SKM-1 (cell line): ENCODE measurements around the gene PHKB.

Experiments
- DNase-seq: peaks from one replicate; lab custom pipeline; 2025; ENCODE audit not compliant: unreplicated experiment; lab: John Stamatoyannopoulos, UW

The PHKB gene

DNA sequence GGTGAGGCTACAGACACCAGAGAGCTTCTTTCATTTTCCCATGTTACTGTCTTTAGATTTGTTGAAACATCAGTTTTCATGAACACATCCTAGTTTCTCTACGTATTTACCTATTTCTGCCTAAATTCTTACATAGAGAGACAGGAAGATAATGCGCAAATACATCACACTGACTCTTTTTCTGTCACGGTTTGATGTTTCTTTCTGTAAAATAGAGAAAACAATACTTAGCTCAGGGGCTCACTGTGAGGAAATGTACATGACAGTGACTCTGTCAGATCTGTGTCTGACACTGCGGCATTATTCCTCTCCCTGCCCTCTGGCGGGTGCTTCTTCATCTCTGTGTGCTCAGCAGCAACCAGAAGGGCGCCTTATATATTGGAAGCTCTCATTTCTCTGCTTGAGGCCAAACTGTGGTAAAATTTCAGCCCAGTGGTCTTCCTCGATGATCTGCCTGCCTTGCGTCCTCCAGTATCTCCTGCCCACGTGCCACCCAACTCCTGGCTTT lies 264.1 kb downstream of the PHKB start:
- DNase-seq = no peak

GRCh38 chr16:47726031-47726675 lies 265.0 kb downstream of the PHKB start:
- no peak for DNase-seq

- no peak for DNase-seq
Measured at GRCh38 chr16:47727131-47727530, 266.0 kb downstream of the PHKB start.

DNA sequence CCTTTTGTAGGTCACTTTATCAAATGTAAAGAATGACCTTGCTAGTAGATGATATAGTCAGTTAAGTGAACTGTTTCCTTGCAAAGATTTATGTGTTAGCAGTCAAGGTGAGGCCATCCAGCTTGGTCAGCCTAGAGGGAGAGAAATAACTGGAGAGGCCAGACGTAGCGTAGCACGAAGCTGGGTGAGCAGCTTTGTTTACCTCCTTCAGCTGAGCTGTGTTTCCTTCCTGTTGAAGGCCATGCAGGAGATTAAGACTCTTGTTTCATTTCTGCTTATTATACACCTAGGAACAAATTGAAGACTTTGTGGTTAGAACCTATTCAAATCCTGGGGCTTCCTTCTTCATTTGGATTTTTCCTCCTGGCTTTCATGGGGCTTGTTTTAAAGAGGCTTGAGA lies 267.1 kb downstream of the PHKB start:
- DNase-seq = no peak

GRCh38 chr16:47729701-47730100 lies 268.6 kb downstream of the PHKB start:
- no peak for DNase-seq

GRCh38 chr16:47731252-47731651 lies 270.1 kb downstream of the PHKB start:
- no peak for DNase-seq

DNA sequence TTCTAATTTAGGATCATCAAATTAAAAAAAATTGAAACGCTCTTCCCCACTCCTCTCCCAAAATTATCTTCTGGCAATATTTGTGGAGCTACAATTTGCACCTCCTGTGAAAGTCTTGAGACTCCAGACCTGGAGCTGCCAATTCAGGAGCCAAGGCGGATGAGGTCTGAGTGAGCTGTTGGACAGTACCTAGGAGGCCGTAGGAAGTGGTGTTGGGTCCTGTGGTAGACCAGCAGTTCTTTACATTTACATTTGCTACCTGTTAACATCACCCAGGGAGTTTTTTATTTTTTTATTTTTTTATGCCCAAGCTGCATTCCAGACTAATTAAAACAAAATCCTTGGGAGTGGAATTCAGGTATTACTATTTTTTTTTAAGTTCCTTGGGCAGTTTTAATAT lies 271.0 kb downstream of the PHKB start:
- DNase-seq = no peak

- no peak for DNase-seq
Measured at GRCh38 chr16:47732523-47733111, 271.5 kb downstream of the PHKB start.

DNA sequence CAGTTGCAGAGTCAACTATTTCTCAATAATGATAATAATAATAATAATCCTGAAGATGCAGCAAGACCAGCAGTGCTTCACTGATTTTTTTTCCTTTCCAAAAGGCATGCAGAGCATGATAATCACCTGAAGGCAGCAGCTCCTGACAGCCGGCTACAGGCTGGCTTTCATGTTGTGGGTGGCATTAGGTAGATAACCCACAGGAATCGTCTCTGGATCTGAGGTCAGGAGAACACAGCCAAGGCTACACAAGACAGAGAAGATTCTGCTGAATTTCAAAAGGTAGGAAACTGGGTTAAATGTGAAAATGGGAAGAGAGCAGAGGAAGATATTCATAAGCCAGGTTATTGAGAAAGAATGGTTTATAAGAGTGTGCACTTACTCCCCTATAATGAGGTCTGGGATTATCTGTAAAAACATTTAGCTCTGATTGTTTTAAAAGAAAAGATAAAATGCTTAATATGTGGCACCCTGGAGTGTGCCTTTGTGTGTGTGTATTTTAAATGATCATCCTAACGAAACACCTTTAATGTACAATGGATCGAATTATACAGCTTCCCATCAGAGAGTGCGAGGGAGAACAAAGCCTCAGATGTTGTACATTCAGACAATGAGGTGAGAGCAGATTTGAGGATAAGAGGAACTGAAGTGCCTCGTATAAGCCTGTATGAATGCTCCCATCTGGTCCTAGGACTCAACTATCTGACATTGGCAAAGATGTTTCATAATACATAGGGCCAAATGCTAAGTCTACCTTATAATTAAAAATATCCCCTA lies 273.1 kb downstream of the PHKB start:
- no peak for DNase-seq

DNA sequence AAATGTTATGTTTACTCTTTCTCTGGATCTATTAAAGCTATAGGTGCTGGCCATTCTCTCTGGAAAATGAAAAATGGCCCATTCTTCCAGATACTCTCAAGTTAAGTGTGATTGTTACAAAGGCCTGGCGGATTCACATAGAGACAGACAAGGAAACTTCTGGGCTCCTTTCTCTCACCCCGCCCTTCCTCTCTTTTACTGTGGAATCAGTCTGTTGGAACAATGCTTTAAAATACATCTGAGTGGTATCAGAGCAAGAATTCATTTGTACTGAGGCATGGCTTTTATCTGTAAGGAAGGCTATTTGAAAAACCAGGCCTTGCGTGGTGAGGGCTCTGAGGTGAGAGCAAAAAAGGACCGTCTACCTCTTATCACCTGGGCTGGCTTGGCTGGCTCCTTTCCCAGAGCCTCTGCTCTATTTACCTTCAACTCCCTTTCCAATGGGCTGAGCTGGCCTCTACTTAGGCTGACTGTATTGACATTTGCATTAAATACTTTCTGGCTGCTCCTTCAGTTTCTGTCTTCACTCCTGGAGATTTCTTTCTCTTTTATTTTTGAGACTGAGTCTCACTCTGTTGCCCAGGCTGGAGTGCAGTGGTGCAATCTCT lies 274.0 kb downstream of the PHKB start:
- no peak for DNase-seq

GRCh38 chr16:47750371-47750770 lies 289.2 kb downstream of the PHKB start:
- DNase-seq = no peak
